HepG2 (cell line): Measurements from ENCODE around the gene ACBD5. TPM values are rescaled to one million over a fixed set of nuclear protein-coding genes. Genes with fewer than 3 reads are reported as not detected.

Experiments used
- ARNT2 ChIP-seq: sonication (generic); formaldehyde crosslinking; IDR thresholded peaks from 2 replicates; pipeline ENCODE4 v1.8.0; 2022; ENCODE audit warnings: mild to moderate bottlenecking, low read depth, missing genetic modification reagents, moderate library complexity
- ATF4 ChIP-seq, 2 experiments: fragments of 450-650 bp in 1 of 2; sonication (generic) in 1 of 2; formaldehyde crosslinking; IDR thresholded peaks; 2 replicates each; pipeline versions ENCODE4 v1.5.0 to v1.8.0; 2020 to 2022; ENCODE audit warnings: mild to moderate bottlenecking in 1 of 2, missing genetic modification reagents in 1 of 2
- CHD4 ChIP-seq: fragments of 200-600 bp; sonication (generic); IDR thresholded peaks from 2 replicates; pipeline ENCODE4 v1.7.0; 2017; ENCODE audit warnings: mild to moderate bottlenecking, low read length, borderline replicate concordance
- CTCF ChIP-seq: sonication (generic); formaldehyde crosslinking; IDR thresholded peaks from 2 replicates; pipeline ENCODE4 v1.5.0; 2020; ENCODE audit warnings: mild to moderate bottlenecking, missing genetic modification reagents, moderate library complexity
- EHMT2 ChIP-seq: fragments of 200-600 bp; sonication (generic); IDR thresholded peaks from 2 replicates; pipeline ENCODE4 v1.7.0; 2017; ENCODE audit warnings: antibody characterized with exemption, low read depth, low read length, borderline replicate concordance
- FOXO1 ChIP-seq: sonication (generic); formaldehyde crosslinking; IDR thresholded peaks from 2 replicates; pipeline ENCODE4 v1.4.0; 2020; ENCODE audit warnings: missing genetic modification reagents
- GTF3A ChIP-seq: sonication (generic); formaldehyde crosslinking; conservative IDR thresholded peaks from 2 replicates; pipeline ENCODE4 v1.4.0; 2020; ENCODE audit warnings: mild to moderate bottlenecking, missing genetic modification reagents
- MEIS1 ChIP-seq: sonication (generic); formaldehyde crosslinking; IDR thresholded peaks from 2 replicates; pipeline ENCODE4 v1.9.0; 2021; ENCODE audit warnings: mild to moderate bottlenecking, missing genetic modification reagents, moderate library complexity, borderline replicate concordance
- NR2C2 ChIP-seq: sonication (generic); formaldehyde crosslinking; IDR thresholded peaks from 2 replicates; pipeline ENCODE4 v1.4.0; 2020; ENCODE audit warnings: missing genetic modification reagents, mild to moderate bottlenecking, moderate library complexity, borderline replicate concordance
- PRMT3 ChIP-seq: sonication (generic); formaldehyde crosslinking; IDR thresholded peaks from 2 replicates; pipeline ENCODE4 v1.8.1; 2022; ENCODE audit warnings: low read depth, mild to moderate bottlenecking, moderate library complexity, missing genetic modification reagents, borderline replicate concordance
- RNF2 ChIP-seq: fragments of 450-650 bp; conservative IDR thresholded peaks from 2 replicates; pipeline ENCODE4 v1.6.1; 2016; ENCODE audit warnings: low read depth
- SKI ChIP-seq: fragments of 450-650 bp; IDR thresholded peaks from one replicate; pipeline ENCODE4 v1.6.1; 2018; ENCODE audit warnings: mild to moderate bottlenecking; ENCODE audit not compliant: partially characterized antibody
- SRSF4 ChIP-seq: fragments of 200-400 bp; formaldehyde crosslinking; IDR thresholded peaks from one replicate; pipeline ENCODE4 v1.6.1; 2018; ENCODE audit warnings: mild to moderate bottlenecking, low read depth, low read length, moderate library complexity; ENCODE audit not compliant: poor library complexity, severe bottlenecking
- TOPORS ChIP-seq: sonication (generic); formaldehyde crosslinking; IDR thresholded peaks from 2 replicates; pipeline ENCODE4 v1.8.0; 2023; ENCODE audit warnings: mild to moderate bottlenecking, missing genetic modification reagents
- TRAFD1 ChIP-seq: sonication (generic); formaldehyde crosslinking; IDR thresholded peaks from 2 replicates; pipeline ENCODE4 v1.5.1; 2020; ENCODE audit warnings: missing genetic modification reagents, mild to moderate bottlenecking, borderline replicate concordance
- ZMYM4 ChIP-seq: sonication (generic); formaldehyde crosslinking; IDR thresholded peaks from 2 replicates; pipeline ENCODE4 v1.8.1; 2023; ENCODE audit warnings: mild to moderate bottlenecking, missing genetic modification reagents
- ZNF382 ChIP-seq: sonication (generic); formaldehyde crosslinking; IDR thresholded peaks from 2 replicates; pipeline ENCODE4 v1.5.0; 2020; ENCODE audit warnings: missing genetic modification reagents, mild to moderate bottlenecking, borderline replicate concordance
- ZNF530 ChIP-seq: sonication (generic); formaldehyde crosslinking; IDR thresholded peaks from 2 replicates; pipeline ENCODE4 v1.5.0; 2020; ENCODE audit warnings: low read depth, mild to moderate bottlenecking, missing genetic modification reagents
- ZNF572 ChIP-seq: sonication (generic); formaldehyde crosslinking; IDR thresholded peaks from 2 replicates; pipeline ENCODE4 v1.5.1; 2020; ENCODE audit warnings: mild to moderate bottlenecking, missing genetic modification reagents
- ZNF607 ChIP-seq: sonication (generic); formaldehyde crosslinking; IDR thresholded peaks from 2 replicates; pipeline ENCODE4 v1.5.1; 2020; ENCODE audit warnings: missing genetic modification reagents, mild to moderate bottlenecking, borderline replicate concordance
- ZNF792 ChIP-seq: IDR thresholded peaks from 2 replicates; pipeline ENCODE4 v1.6.1; 2016
- polyA plus RNA-seq, 8 experiments: library from polyadenylated mRNA; depleted of rRNA in 3 of 8; stranded (reverse) in 7 of 8; unstranded in 1 of 8; fragments of >200 nt; fragmentation: Illumina TruSeq in 4 of 8; extraction: Trizol in 4 of 8; gene quantifications; 2 replicates each; pipeline versions ENCODE4 v1.2.1 to v1.2.3, GENCODE V29; 2011 to 2016; ENCODE audit warnings: low read depth in 4 of 8, missing spikeins in 1 of 8, mixed read lengths in 1 of 8; ENCODE audit not compliant: insufficient read depth in 1 of 8
- total RNA-seq, 5 experiments: library from RNA; depleted of rRNA; stranded (reverse); fragments of >200 nt; fragmentation: Illumina TruSeq; extraction: Trizol; gene quantifications; 2 replicates each; pipeline ENCODE4 v1.2.3, GENCODE V29; 2016; ENCODE audit warnings: low read depth in 1 of 5
- TF ChIP-seq, protein P1 (sequence below), 2 experiments: sonication (generic) in 1 of 2; formaldehyde crosslinking in 1 of 2; IDR thresholded peaks; 2 replicates each; pipeline versions ENCODE4 v1.5.1 to v1.6.1; 2011 to 2020; ENCODE audit warnings: borderline replicate concordance in 1 of 2, low read depth in 1 of 2, low read length in 1 of 2, mild to moderate bottlenecking in 1 of 2, missing genetic modification reagents in 1 of 2, moderate library complexity in 1 of 2

Gene ACBD5
- total and polyA plus RNA-seq, 2 of the 13 experiments (the other 11 are each of a cell fraction or from before 2014, with no cell fraction given), result 10.3 to 14.8 TPM

DNA sequence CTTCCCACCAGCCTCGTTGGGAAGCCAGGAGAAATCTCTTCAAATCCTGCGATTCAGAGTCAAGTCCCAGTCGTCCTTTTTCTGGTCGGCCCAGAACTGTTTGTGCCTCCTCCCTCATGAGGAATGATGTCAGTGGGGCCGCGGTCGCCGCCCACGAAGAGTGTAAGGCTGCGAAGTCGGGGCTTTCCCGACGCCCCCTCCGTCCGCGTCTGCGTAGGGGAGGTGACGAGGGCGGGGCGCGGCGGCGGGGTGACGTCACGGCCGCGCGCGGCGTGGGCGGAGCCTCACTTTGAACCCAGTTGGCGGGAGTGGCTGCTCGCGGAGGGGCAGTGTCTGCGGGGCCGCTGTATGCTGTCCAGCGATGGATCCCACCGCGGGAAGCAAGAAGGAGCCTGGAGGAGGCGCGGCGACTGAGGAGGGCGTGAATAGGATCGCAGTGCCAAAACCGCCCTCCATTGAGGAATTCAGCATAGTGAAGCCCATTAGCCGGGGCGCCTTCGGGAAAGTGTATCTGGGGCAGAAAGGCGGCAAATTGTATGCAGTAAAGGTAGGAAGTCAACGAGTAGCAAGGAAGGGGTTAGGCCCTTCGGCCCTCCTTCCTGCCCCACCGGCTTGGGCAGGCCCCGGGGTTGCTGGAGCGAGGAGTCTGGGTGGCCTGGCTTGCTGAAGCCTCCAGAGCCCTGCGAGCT is 85.4 kb downstream of the ACBD5 start, which contains the start of gene MASTL (continued):
- TF ChIP-seq PRMT3 (CRISPR knock-in tag) (no peak), NR2C2 (CRISPR knock-in tag) (no peak), ZNF382 (CRISPR knock-in tag) (no peak), TOPORS (CRISPR knock-in tag) (no peak), GTF3A (CRISPR knock-in tag) (no peak), FOXO1 (CRISPR knock-in tag) (0 out of 2 replicates have a peak, but pooled peaks have one; percentile 35), ZNF572 (CRISPR knock-in tag) (0 out of 2 replicates have a peak, but pooled peaks have one; percentile 3), ZNF792 (peak; percentile 74), ATF4 (CRISPR knock-in tag; IDR thresholded peaks at IDR 0.05) (peak in 1 of 2 experiments; percentile 47; a peak in 1 of 4 replicates), SRSF4 (no peak), CHD4 (no peak), ZMYM4 (CRISPR knock-in tag) (peak; percentile 62; the same call in 1 of the 2 replicates), TRAFD1 (CRISPR knock-in tag) (no peak; the same call in 1 of the 2 replicates), SKI (peak; percentile 49), RNF2 (no peak), EHMT2 (no peak), CTCF (CRISPR knock-in tag) (peak; percentile 9; the same call in 1 of the 2 replicates), ARNT2 (peak; percentile 90; the same call in 1 of the 2 replicates), MEIS1 (CRISPR knock-in tag) (peak; percentile 64; the same call in 1 of the 2 replicates), ZNF530 (CRISPR knock-in tag) (no peak), ZNF607 (CRISPR knock-in tag) (peak; percentile 88)
- TF ChIP-seq, protein P1, sequence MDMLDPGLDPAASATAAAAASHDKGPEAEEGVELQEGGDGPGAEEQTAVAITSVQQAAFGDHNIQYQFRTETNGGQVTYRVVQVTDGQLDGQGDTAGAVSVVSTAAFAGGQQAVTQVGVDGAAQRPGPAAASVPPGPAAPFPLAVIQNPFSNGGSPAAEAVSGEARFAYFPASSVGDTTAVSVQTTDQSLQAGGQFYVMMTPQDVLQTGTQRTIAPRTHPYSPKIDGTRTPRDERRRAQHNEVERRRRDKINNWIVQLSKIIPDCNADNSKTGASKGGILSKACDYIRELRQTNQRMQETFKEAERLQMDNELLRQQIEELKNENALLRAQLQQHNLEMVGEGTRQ (IDR thresholded peaks at IDR 0.05; ENCODE audit: low read depth, low read length), result no peak
- TF ChIP-seq, protein P1 (CRISPR knock-in tag; IDR thresholded peaks at IDR 0.05; ENCODE audit: borderline replicate concordance), result peak; percentile 47; the same call in 1 of the 2 replicates
